Astrocyte (in vitro differentiated cells and primary cell): ENCODE results near the gene UNC93A. TPM values are rescaled to one million over a fixed set of nuclear protein-coding genes. Genes with fewer than 3 reads are reported as not detected.

Experiments used
- DNase-seq: peaks from one replicate; pipeline ENCODE4 v3.0.0-alpha.2; 2010; ENCODE audit warnings: low read depth
- FAIRE-seq: peaks from 2 replicates; lab custom pipeline; 2011; peaks lifted over from hg19 to GRCh38; lab: Jason Lieb, UNC
- H2AFZ ChIP-seq: 2 replicates; pipeline ENCODE4 v1.6.0; 2012; ENCODE audit warnings: low read depth, low read length, inconsistent platforms
- H3K27ac ChIP-seq: 2 replicates; pipeline ENCODE4 v1.5.1; 2011; ENCODE audit warnings: low read depth, low read length, inconsistent platforms
- H3K27me3 ChIP-seq: 2 replicates; pipeline ENCODE4 v1.6.0; 2011; ENCODE audit warnings: low read length, inconsistent platforms; ENCODE audit not compliant: insufficient read depth
- H3K36me3 ChIP-seq: 2 replicates; pipeline ENCODE4 v1.5.1; 2011; ENCODE audit warnings: low read length, inconsistent platforms; ENCODE audit not compliant: insufficient read depth
- H3K4me1 ChIP-seq: 2 replicates; pipeline ENCODE4 v1.5.1; 2011; ENCODE audit warnings: low read length, inconsistent platforms; ENCODE audit not compliant: insufficient read depth
- H3K4me2 ChIP-seq: 2 replicates; pipeline ENCODE4 v1.6.0; 2012; ENCODE audit warnings: low read length, inconsistent platforms
- H3K4me3 ChIP-seq: 2 replicates; pipeline ENCODE4 v1.5.1; 2011; ENCODE audit warnings: low read depth, mild to moderate bottlenecking, low read length, inconsistent platforms; ENCODE audit not compliant: insufficient read depth
- H3K79me2 ChIP-seq: 2 replicates; pipeline ENCODE4 v1.6.0; 2012; ENCODE audit warnings: mild to moderate bottlenecking, low read length, inconsistent platforms; ENCODE audit not compliant: insufficient read depth
- H3K9ac ChIP-seq: 2 replicates; pipeline ENCODE4 v1.6.0; 2012; ENCODE audit warnings: mild to moderate bottlenecking, low read length, inconsistent platforms
- H3K9me3 ChIP-seq: 2 replicates; pipeline ENCODE4 v1.5.1; 2012; ENCODE audit warnings: low read depth, mild to moderate bottlenecking, low read length, inconsistent platforms; ENCODE audit not compliant: insufficient read depth
- H4K20me1 ChIP-seq: 2 replicates; pipeline ENCODE4 v1.6.0; 2012; ENCODE audit warnings: low read length, inconsistent platforms; ENCODE audit not compliant: insufficient read depth
- H3K27ac Mint-ChIP-seq: one replicate; pipeline ENCODE4 v1.8.0; 2021; ENCODE audit warnings: mild to moderate bottlenecking, mixed read lengths; ENCODE audit not compliant: unreplicated experiment
- H3K27me3 Mint-ChIP-seq: one replicate; pipeline ENCODE4 v1.8.0; 2021; ENCODE audit warnings: low read depth, mixed read lengths; ENCODE audit not compliant: unreplicated experiment
- H3K36me3 Mint-ChIP-seq: one replicate; pipeline ENCODE4 v1.8.0; 2021; ENCODE audit warnings: low read depth, mixed read lengths; ENCODE audit not compliant: unreplicated experiment
- H3K4me1 Mint-ChIP-seq: one replicate; pipeline ENCODE4 v1.8.0; 2021; ENCODE audit warnings: low read depth, mixed read lengths; ENCODE audit not compliant: unreplicated experiment
- H3K4me3 Mint-ChIP-seq: one replicate; pipeline ENCODE4 v1.8.0; 2021; ENCODE audit warnings: mild to moderate bottlenecking, moderate library complexity, mixed read lengths; ENCODE audit not compliant: unreplicated experiment
- H3K9me3 Mint-ChIP-seq: one replicate; pipeline ENCODE4 v1.8.0; 2021; ENCODE audit warnings: mild to moderate bottlenecking, mixed read lengths; ENCODE audit not compliant: unreplicated experiment
- EZH2 ChIP-seq: IDR thresholded peaks from 2 replicates; pipeline ENCODE4 v1.6.1; 2012; ENCODE audit warnings: mild to moderate bottlenecking, low read length, inconsistent platforms; ENCODE audit not compliant: insufficient read depth
- total RNA-seq: library from RNA; stranded (reverse); gene quantifications from 2 replicates; pipeline ENCODE4 v1.2.1, GENCODE V29; 2021
- TF ChIP-seq, protein P1 (sequence below): IDR thresholded peaks from 2 replicates; pipeline ENCODE4 v1.5.1; 2011; ENCODE audit warnings: low read depth, mild to moderate bottlenecking, inconsistent platforms, low read length, moderate library complexity; ENCODE audit not compliant: insufficient read depth

Gene UNC93A
- total RNA-seq, 1 donor from 2014 or later = not detected

DNA sequence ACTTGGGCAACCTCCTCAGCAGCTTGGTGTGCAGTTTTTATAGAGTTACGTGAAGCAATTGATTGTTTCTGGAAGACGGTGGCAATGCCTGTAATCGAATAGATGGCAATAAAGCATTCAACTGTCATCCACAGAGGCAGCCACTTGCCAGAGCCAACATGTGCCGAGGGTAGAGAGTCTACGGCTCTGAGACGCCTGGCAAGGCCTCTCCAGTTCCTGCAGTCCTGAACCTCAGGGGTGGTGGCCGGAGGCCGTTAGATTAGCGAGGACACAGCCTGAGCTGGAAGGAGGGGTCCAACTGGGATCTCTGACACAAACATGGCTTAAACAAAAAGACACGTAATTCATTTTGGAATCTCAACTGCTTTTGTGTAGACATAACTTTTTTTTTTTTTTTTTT lies 33.0 kb downstream of the UNC93A start:
- Histone ChIP-seq H3K36me3 (no peaks in the 10 kb centered on the region), H3K4me2 (no peak overlapping the region), H3K27me3 (no peaks in the 10 kb centered on the region), H3K4me1 (no peaks in the 10 kb centered on the region), H3K9me3 (no peaks in the 10 kb centered on the region), H2AFZ (no peak overlapping the region), H3K79me2 (no peaks in the 10 kb centered on the region), H3K27ac (no peak overlapping the region), H3K4me3 (no peak overlapping the region), H3K9ac (no peak overlapping the region), H4K20me1 (no peaks in the 10 kb centered on the region)
- H3K4me3 Mint-ChIP-seq = no peak overlapping the region
- no peak overlapping the region for H3K27ac Mint-ChIP-seq
- H3K9me3 Mint-ChIP-seq = no peaks in the 10 kb centered on the region
- peaks cover 18% of the 10 kb centered on the region for H3K27me3 Mint-ChIP-seq
- no peak for DNase-seq
- TF ChIP-seq, protein P1, sequence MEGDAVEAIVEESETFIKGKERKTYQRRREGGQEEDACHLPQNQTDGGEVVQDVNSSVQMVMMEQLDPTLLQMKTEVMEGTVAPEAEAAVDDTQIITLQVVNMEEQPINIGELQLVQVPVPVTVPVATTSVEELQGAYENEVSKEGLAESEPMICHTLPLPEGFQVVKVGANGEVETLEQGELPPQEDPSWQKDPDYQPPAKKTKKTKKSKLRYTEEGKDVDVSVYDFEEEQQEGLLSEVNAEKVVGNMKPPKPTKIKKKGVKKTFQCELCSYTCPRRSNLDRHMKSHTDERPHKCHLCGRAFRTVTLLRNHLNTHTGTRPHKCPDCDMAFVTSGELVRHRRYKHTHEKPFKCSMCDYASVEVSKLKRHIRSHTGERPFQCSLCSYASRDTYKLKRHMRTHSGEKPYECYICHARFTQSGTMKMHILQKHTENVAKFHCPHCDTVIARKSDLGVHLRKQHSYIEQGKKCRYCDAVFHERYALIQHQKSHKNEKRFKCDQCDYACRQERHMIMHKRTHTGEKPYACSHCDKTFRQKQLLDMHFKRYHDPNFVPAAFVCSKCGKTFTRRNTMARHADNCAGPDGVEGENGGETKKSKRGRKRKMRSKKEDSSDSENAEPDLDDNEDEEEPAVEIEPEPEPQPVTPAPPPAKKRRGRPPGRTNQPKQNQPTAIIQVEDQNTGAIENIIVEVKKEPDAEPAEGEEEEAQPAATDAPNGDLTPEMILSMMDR = no peak
- no peak for TF ChIP-seq EZH2
- H3K4me1 Mint-ChIP-seq = peaks cover 5% of the 10 kb centered on the region
- no peaks in the 10 kb centered on the region for H3K36me3 Mint-ChIP-seq
- no peak for FAIRE-seq

DNA sequence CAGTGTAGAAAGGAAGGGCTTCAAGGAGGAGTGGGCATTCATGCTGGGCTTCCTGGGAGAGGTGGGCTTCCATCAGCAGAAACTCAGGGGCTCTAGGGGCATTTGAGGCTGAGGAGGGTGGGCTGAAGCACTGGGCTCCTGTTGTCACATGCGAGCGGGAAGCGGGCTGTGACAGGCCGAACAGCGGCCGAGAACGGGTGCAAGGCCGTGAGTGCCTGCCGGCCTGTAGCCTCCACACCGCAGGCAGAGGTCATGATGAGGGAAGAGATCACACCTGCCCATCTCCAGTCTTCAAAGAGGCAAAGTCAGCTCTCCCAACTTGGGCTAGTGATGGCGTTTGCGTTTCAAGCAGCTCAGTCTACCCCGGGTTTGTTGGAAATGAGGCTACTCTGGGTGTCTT lies 34.7 kb downstream of the UNC93A start:
- peaks cover 4% of the 10 kb centered on the region for H3K4me1 Mint-ChIP-seq
- Histone ChIP-seq H4K20me1 (no peaks in the 10 kb centered on the region), H3K4me3 (no peak overlapping the region), H3K79me2 (no peaks in the 10 kb centered on the region), H3K27me3 (no peaks in the 10 kb centered on the region), H3K4me2 (no peak overlapping the region), H3K9me3 (no peaks in the 10 kb centered on the region), H3K9ac (no peak overlapping the region), H3K27ac (no peak overlapping the region), H3K4me1 (no peaks in the 10 kb centered on the region), H2AFZ (no peak overlapping the region), H3K36me3 (no peaks in the 10 kb centered on the region)
- H3K9me3 Mint-ChIP-seq = no peaks in the 10 kb centered on the region
- DNase-seq (no peak), FAIRE-seq (no peak)
- peaks cover 18% of the 10 kb centered on the region for H3K27me3 Mint-ChIP-seq
- H3K36me3 Mint-ChIP-seq = no peaks in the 10 kb centered on the region
- no peak overlapping the region for H3K4me3 Mint-ChIP-seq
- no peak for TF ChIP-seq EZH2
- TF ChIP-seq, protein P1 = no peak
- no peak overlapping the region for H3K27ac Mint-ChIP-seq

DNA sequence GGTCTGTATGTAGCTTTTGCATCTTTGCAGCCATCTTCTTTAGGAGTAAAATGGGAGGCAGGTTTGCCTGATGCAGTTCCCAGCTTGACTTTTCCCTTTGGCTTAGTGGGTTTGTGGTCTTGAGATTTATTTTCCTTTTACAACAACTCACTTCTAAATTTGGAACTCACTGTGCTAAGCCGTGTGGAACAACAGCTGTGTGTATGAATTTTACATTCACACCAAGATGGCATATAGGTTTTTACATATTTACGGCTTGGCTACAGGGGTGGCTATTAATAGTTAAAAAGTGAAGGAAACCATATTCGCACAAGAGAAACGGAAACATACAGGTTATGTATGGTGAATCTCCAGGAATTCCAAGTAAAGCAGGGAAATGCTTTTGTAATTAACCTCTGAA lies 36.3 kb downstream of the UNC93A start:
- Histone ChIP-seq H3K9me3 (no peaks in the 10 kb centered on the region), H3K79me2 (no peaks in the 10 kb centered on the region), H3K4me3 (no peak overlapping the region), H4K20me1 (no peaks in the 10 kb centered on the region), H3K9ac (no peak overlapping the region), H3K27me3 (no peaks in the 10 kb centered on the region), H3K27ac (no peak overlapping the region), H3K4me1 (no peaks in the 10 kb centered on the region), H2AFZ (no peak overlapping the region), H3K36me3 (no peaks in the 10 kb centered on the region), H3K4me2 (no peak overlapping the region)
- Mint-ChIP-seq H3K4me1 (no peaks in the 10 kb centered on the region), H3K4me3 (no peak overlapping the region), H3K27ac (no peak overlapping the region), H3K36me3 (no peaks in the 10 kb centered on the region), H3K27me3 (peaks cover 19% of the 10 kb centered on the region), H3K9me3 (no peaks in the 10 kb centered on the region)
- DNase-seq (no peak), FAIRE-seq (no peak)
- no peak for TF ChIP-seq EZH2
- TF ChIP-seq, protein P1 = no peak
